Mesendoderm (in vitro differentiated cells): ENCODE results near the gene RAP2A.
A peak's percentile ranks its signal among the peaks of the same experiment; 100 is the strongest.

Experiments used
- DNase-seq: peaks from one replicate; pipeline ENCODE4 v3.0.0; 2013
- H2AK5ac ChIP-seq: 2 replicates; pipeline ENCODE4 v1.6.1; 2013; ENCODE audit warnings: low read length, inconsistent platforms
- H2BK120ac ChIP-seq: 2 replicates; pipeline ENCODE4 v1.6.1; 2013; ENCODE audit warnings: low read depth, mild to moderate bottlenecking, low read length, moderate library complexity, mixed read lengths
- H2BK15ac ChIP-seq: replicated peaks from 2 replicates; pipeline ENCODE4 v1.6.1; 2013; ENCODE audit warnings: low read depth, mild to moderate bottlenecking, moderate library complexity
- H2BK5ac ChIP-seq: 2 replicates; pipeline ENCODE4 v1.6.1; 2013; ENCODE audit warnings: low read length, inconsistent platforms
- H3K18ac ChIP-seq: 2 replicates; pipeline ENCODE4 v1.6.1; 2013; ENCODE audit warnings: mild to moderate bottlenecking, low read length, mixed read lengths
- H3K23ac ChIP-seq: one replicate; pipeline ENCODE4 v1.6.1; 2013; ENCODE audit warnings: low read length
- H3K27ac ChIP-seq: 2 replicates; pipeline ENCODE4 v1.5.1; 2013; ENCODE audit warnings: low read depth, mild to moderate bottlenecking, inconsistent platforms, low read length, moderate library complexity
- H3K27me3 ChIP-seq: 2 replicates; pipeline ENCODE4 v1.6.1; 2013; ENCODE audit warnings: low read length, control low read depth, mild to moderate bottlenecking, inconsistent platforms; ENCODE audit not compliant: insufficient read depth, poor library complexity
- H3K36me3 ChIP-seq: 2 replicates; pipeline ENCODE4 v1.6.1; 2013; ENCODE audit warnings: low read length, inconsistent platforms; ENCODE audit not compliant: control insufficient read depth, insufficient read depth
- H3K4ac ChIP-seq: one replicate; pipeline ENCODE4 v1.6.1; 2013; ENCODE audit warnings: low read depth, mild to moderate bottlenecking, low read length, moderate library complexity
- H3K4me1 ChIP-seq: 2 replicates; pipeline ENCODE4 v1.6.1; 2013; ENCODE audit warnings: low read depth, low read length, inconsistent platforms; ENCODE audit not compliant: control insufficient read depth
- H3K4me2 ChIP-seq: 2 replicates; pipeline ENCODE4 v1.6.1; 2013; ENCODE audit warnings: low read length
- H3K4me3 ChIP-seq: 2 replicates; pipeline ENCODE4 v1.5.1; 2013; ENCODE audit warnings: mild to moderate bottlenecking, low read length
- H3K56ac ChIP-seq: one replicate; pipeline ENCODE4 v1.6.1; 2013; ENCODE audit warnings: low read length
- H3K79me1 ChIP-seq: 2 replicates; pipeline ENCODE4 v1.6.1; 2013; ENCODE audit warnings: low read length, inconsistent platforms
- H3K79me2 ChIP-seq: 2 replicates; pipeline ENCODE4 v1.6.1; 2013; ENCODE audit warnings: mild to moderate bottlenecking, low read length; ENCODE audit not compliant: control insufficient read depth, insufficient read depth
- H3K9ac ChIP-seq: 2 replicates; pipeline ENCODE4 v1.6.1; 2013; ENCODE audit warnings: low read length, inconsistent platforms
- H4K5ac ChIP-seq: one replicate; pipeline ENCODE4 v1.6.1; 2013; ENCODE audit warnings: low read length
- H4K8ac ChIP-seq: one replicate; pipeline ENCODE4 v1.6.1; 2013; ENCODE audit warnings: low read depth, mild to moderate bottlenecking, control low read depth, low read length, moderate library complexity
- WGBS: extraction: QIAGEN DNeasy Blood & Tissue Kit; methylation state at CpG from one replicate; pipeline ENCODE4 v1.1.7; 2013; ENCODE audit warnings: low lambda C conversion rate, missing lambda C conversion rate; ENCODE audit not compliant: insufficient coverage; ENCODE audit errors: extremely low coverage; 5-methylcytosine and 5-hydroxymethylcytosine counted together

RAP2A gene

GRCh38 chr13:97422118-97423054, 11.6 kb upstream of the RAP2A start:
- Histone ChIP-seq H3K36me3 (no peaks in the 10 kb centered on the region), H2BK15ac (no peak overlapping the region), H3K9ac (no peak overlapping the region), H3K56ac (no peak overlapping the region), H3K4me1 (no peaks in the 10 kb centered on the region), H2AK5ac (no peak overlapping the region), H3K79me2 (no peaks in the 10 kb centered on the region), H3K18ac (no peak overlapping the region), H3K79me1 (no peaks in the 10 kb centered on the region), H4K5ac (no peak overlapping the region), H4K8ac (no peak overlapping the region), H3K4me3 (no peak overlapping the region), H3K4ac (no peak overlapping the region), H3K27me3 (no peaks in the 10 kb centered on the region), H3K27ac (no peak overlapping the region), H2BK5ac (no peak overlapping the region), H3K23ac (no peak overlapping the region), H3K4me2 (no peak overlapping the region), H2BK120ac (no peak overlapping the region)
- WGBS, result no CpG with 5 or more reads among the region's 8 CpGs
- no peak for DNase-seq

DNA sequence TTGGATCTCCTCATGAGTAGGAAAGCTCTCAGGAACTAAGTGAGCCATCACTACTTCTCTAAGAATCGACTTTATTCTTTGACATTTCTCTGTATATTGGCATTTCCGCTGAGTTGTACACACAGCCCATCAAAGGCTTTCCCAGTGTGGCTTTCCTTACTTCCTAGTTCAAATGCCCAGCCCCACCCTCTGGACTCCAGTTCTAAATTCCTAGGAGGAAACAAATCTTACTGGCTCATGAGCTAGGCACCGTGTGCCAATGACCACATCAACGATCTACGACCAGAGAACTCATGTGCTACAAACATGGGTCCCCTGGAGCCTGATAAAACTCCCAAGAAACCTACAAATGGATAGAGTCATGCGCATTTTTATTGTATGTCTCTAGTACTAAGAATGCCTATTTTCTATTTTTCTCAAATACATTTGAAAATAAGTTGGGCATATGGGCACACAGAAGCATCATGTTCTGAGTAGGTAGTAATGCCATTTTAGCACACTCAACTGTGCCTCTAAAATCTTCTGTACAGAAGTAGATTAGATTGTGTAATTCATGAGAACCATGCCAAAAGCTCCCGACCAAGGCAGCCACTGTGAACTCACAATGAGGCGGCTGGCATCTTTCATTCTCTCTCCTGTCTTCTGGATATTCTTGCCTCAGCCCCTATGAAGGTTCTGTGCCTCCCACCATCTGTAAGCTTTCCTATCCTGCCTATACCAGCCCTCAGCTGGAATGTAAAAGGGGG, 10.5 kb upstream of the RAP2A start:
- no peak overlapping the region for H4K5ac ChIP-seq
- H3K23ac ChIP-seq, result no peak overlapping the region
- H2BK120ac ChIP-seq, result no peak overlapping the region
- H2BK5ac ChIP-seq, result no peak overlapping the region
- H4K8ac ChIP-seq, result no peak overlapping the region
- H3K4me2 ChIP-seq, result no peak overlapping the region
- no peaks in the 10 kb centered on the region for H3K27me3 ChIP-seq
- H3K18ac ChIP-seq, result no peak overlapping the region
- H3K79me2 ChIP-seq, result no peaks in the 10 kb centered on the region
- no peak overlapping the region for H3K4ac ChIP-seq
- no peaks in the 10 kb centered on the region for H3K4me1 ChIP-seq
- no peaks in the 10 kb centered on the region for H3K36me3 ChIP-seq
- no peak overlapping the region for H2AK5ac ChIP-seq
- H3K56ac ChIP-seq, result no peak overlapping the region
- no peak for DNase-seq
- H2BK15ac ChIP-seq, result no peak overlapping the region
- no peak overlapping the region for H3K4me3 ChIP-seq
- no CpG with 5 or more reads among the region's 8 CpGs for WGBS
- H3K9ac ChIP-seq, result no peak overlapping the region
- no peaks in the 10 kb centered on the region for H3K79me1 ChIP-seq
- H3K27ac ChIP-seq, result no peak overlapping the region

- Histone ChIP-seq H3K79me2 (no peaks in the 10 kb centered on the region), H3K4me3 (no peak overlapping the region), H3K18ac (no peak overlapping the region), H3K79me1 (no peaks in the 10 kb centered on the region), H3K9ac (no peak overlapping the region), H4K5ac (no peak overlapping the region), H3K4me2 (no peak overlapping the region), H3K56ac (no peak overlapping the region), H3K27me3 (no peaks in the 10 kb centered on the region), H3K4me1 (no peaks in the 10 kb centered on the region), H3K23ac (no peak overlapping the region), H4K8ac (no peak overlapping the region), H3K4ac (no peak overlapping the region), H2AK5ac (no peak overlapping the region), H2BK5ac (no peak overlapping the region), H2BK15ac (no peak overlapping the region), H2BK120ac (no peak overlapping the region), H3K27ac (no peak overlapping the region), H3K36me3 (no peaks in the 10 kb centered on the region)
- DNase-seq, result no peak
- no CpG with 5 or more reads among the region's 2 CpGs for WGBS
Observed at GRCh38 chr13:97425590-97425989, 8.4 kb upstream of the RAP2A start.

GRCh38 chr13:97426695-97427094, 7.3 kb upstream of the RAP2A start:
- Histone ChIP-seq H3K4me2 (no peak overlapping the region), H3K9ac (no peak overlapping the region), H2AK5ac (no peak overlapping the region), H3K79me1 (no peaks in the 10 kb centered on the region), H2BK15ac (no peak overlapping the region), H4K8ac (no peak overlapping the region), H4K5ac (no peak overlapping the region), H3K18ac (no peak overlapping the region), H3K27ac (no peak overlapping the region), H3K27me3 (no peaks in the 10 kb centered on the region), H3K4me1 (no peaks in the 10 kb centered on the region), H3K79me2 (no peaks in the 10 kb centered on the region), H2BK120ac (no peak overlapping the region), H3K4ac (no peak overlapping the region), H3K36me3 (no peaks in the 10 kb centered on the region), H2BK5ac (no peak overlapping the region), H3K56ac (no peak overlapping the region), H3K4me3 (no peak overlapping the region), H3K23ac (no peak overlapping the region)
- no CpG with 5 or more reads among the region's 3 CpGs for WGBS
- DNase-seq, result no peak

DNA sequence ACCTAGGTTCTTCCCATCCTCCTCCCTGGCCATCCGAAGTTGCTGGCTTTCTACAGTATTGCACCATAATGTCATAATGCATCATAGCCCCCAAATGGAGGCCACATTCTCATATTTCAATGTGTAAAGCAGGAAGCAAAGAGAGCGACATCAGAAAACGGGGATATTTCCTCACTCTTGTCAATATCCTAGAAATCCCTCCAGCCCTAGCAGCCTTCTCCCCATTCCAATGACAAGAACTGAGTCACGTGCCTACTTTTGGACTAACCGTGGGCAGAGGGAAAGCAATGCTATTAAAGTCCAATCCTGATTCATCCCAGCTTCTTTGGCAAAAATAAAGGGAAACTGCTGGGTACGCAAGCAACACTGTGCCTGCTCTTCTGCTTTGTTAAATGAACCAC, 4.3 kb upstream of the RAP2A start:
- H2BK120ac ChIP-seq, result no peak overlapping the region
- peak overlapping the region; percentile 5 for H3K56ac ChIP-seq
- H3K79me1 ChIP-seq, result no peaks in the 10 kb centered on the region
- no CpG with 5 or more reads among the region's 6 CpGs for WGBS
- no peak overlapping the region for H3K4ac ChIP-seq
- H3K9ac ChIP-seq, result no peak overlapping the region
- H2BK15ac ChIP-seq, result no peak overlapping the region
- H3K18ac ChIP-seq, result no peak overlapping the region
- no peaks in the 10 kb centered on the region for H3K4me1 ChIP-seq
- H3K36me3 ChIP-seq, result no peaks in the 10 kb centered on the region
- DNase-seq, result no peak
- no peaks in the 10 kb centered on the region for H3K27me3 ChIP-seq
- H2BK5ac ChIP-seq, result no peak overlapping the region
- no peak overlapping the region for H3K23ac ChIP-seq
- H2AK5ac ChIP-seq, result peak overlapping the region; percentile 14
- no peak overlapping the region for H3K4me3 ChIP-seq
- no peak overlapping the region for H4K5ac ChIP-seq
- no peak overlapping the region for H4K8ac ChIP-seq
- no peak overlapping the region for H3K27ac ChIP-seq
- H3K79me2 ChIP-seq, result peaks cover 4% of the 10 kb centered on the region
- H3K4me2 ChIP-seq, result no peak overlapping the region
